Hair follicle dermal papilla cell (primary cell): ENCODE results near the gene PHYHD1. TPM values are rescaled to one million over a fixed set of nuclear protein-coding genes. Genes with fewer than 3 reads are reported as not detected.

Experiments
- total RNA-seq: library from RNA; depleted of rRNA; stranded (reverse); fragments of >200 nt; gene quantifications from 2 replicates; pipeline ENCODE4 v1.2.3, GENCODE V29; 2012

The PHYHD1 gene
- 8.8 and 17.7 TPM in 2 replicates for total RNA-seq

GRCh38 chr9:128920381-128921058 is at the start of gene PHYHD1:
TSS of gene PHYHD1 (plus strand) at chr9:128920982. CDS start at chr9:128922324, 1,342 bp downstream.

GRCh38 chr9:128881884-128882676 is 38.7 kb upstream of the PHYHD1 start, which contains the start of the genes KYAT1 and LRRC8A:
TSS of gene KYAT1 (minus strand) at chr9:128881950. CDS start at chr9:128845405, 36,545 bp downstream.
TSS of gene LRRC8A (plus strand) at chr9:128882133. CDS start at chr9:128907165, 25,032 bp downstream.

GRCh38 chr9:128947527-128948301 is 26.9 kb downstream of the PHYHD1 start, which contains the start of the genes DOLK and NUP188:
TSS of gene DOLK (minus strand) at chr9:128947603. CDS start at chr9:128947303, 300 bp downstream.
TSS of gene NUP188 (plus strand) at chr9:128947699. CDS start at chr9:128947720, 21 bp downstream.

Other genes with a start within 250 kb of the PHYHD1 start
- 214 and 264 TPM in 2 replicates for gene SET, start 231.8 kb upstream of the PHYHD1 start, total RNA-seq
- 2.4 and 3.6 TPM in 2 replicates for gene PKN3, start 218.5 kb upstream of the PHYHD1 start, total RNA-seq
- gene ZDHHC12, start 196.9 kb upstream of the PHYHD1 start, total RNA-seq: 23.6 and 24.2 TPM in 2 replicates
- gene ZER1, start 149.1 kb upstream of the PHYHD1 start, total RNA-seq: 29.8 and 31.0 TPM in 2 replicates
- 21.3 and 26.4 TPM in 2 replicates for gene TBC1D13, start 133.7 kb upstream of the PHYHD1 start, total RNA-seq
- 18.5 and 20.8 TPM in 2 replicates for gene ENDOG, start 102.5 kb upstream of the PHYHD1 start, total RNA-seq
- 18.8 and 20.4 TPM in 2 replicates for gene SPOUT1, start 91.2 kb upstream of the PHYHD1 start, total RNA-seq
- gene KYAT1, start 39.0 kb upstream of the PHYHD1 start, total RNA-seq: 5.2 and 6.9 TPM in 2 replicates
- 49.5 and 49.7 TPM in 2 replicates for gene LRRC8A, start 38.8 kb upstream of the PHYHD1 start, total RNA-seq
- gene DOLK, start 26.6 kb downstream of the PHYHD1 start, total RNA-seq: 31.8 and 32.5 TPM in 2 replicates
- gene NUP188, start 26.7 kb downstream of the PHYHD1 start, total RNA-seq: 37.5 and 42.6 TPM in 2 replicates
- gene SH3GLB2, start 107.3 kb downstream of the PHYHD1 start, total RNA-seq: 49.8 and 65.8 TPM in 2 replicates
- 24.2 and 29.0 TPM in 2 replicates for gene MIGA2, start 115.6 kb downstream of the PHYHD1 start, total RNA-seq
- gene DOLPP1, start 160.1 kb downstream of the PHYHD1 start, total RNA-seq: 10.1 and 11.3 TPM in 2 replicates
- gene CRAT, start 189.8 kb downstream of the PHYHD1 start, total RNA-seq: 78.2 and 88.6 TPM in 2 replicates
- 92.5 and 93.4 TPM in 2 replicates for gene PTPA, start 190.4 kb downstream of the PHYHD1 start, total RNA-seq